HEK293 (cell line): ENCODE results near the gene ZFR2.

Source experiments
- CTCF ChIA-PET: fragments of 350-600 bp; formaldehyde crosslinking; extraction: SDS; loops from one replicate; lab custom pipeline; 2021; ENCODE audit warnings: antibody characterized with exemption; lab: Yijun Ruan, JAX
- POLR2A ChIA-PET: fragments of 300-600 bp; formaldehyde crosslinking; extraction: SDS; loops from one replicate; lab custom pipeline; 2020; ENCODE audit warnings: antibody characterized with exemption, inconsistent platforms; lab: Yijun Ruan, JAX
- H3K27ac ChIP-seq: fragments of 200-500 bp; sonication (Bioruptor generic); 2 replicates; pipeline ENCODE4 v1.5.1; 2014; ENCODE audit warnings: low read depth, low read length, control low read depth, inconsistent platforms; ENCODE audit errors: extremely low read depth
- H3K36me3 ChIP-seq, 2 experiments: fragments of 200-500 bp in 1 of 2; sonication (Bioruptor generic) in 1 of 2; 1 replicate in 1 of 2; 2 replicates in 1 of 2; pipeline ENCODE4 v1.5.1; 2014 to 2017; ENCODE audit warnings: inconsistent platforms in 2 of 2, low read length in 2 of 2; ENCODE audit not compliant: control insufficient read depth in 2 of 2, insufficient read depth in 1 of 2
- H3K4me1 ChIP-seq: fragments of 200-500 bp; sonication (Bioruptor generic); 2 replicates; pipeline ENCODE4 v1.5.1; 2014; ENCODE audit warnings: mild to moderate bottlenecking, low read length, inconsistent platforms; ENCODE audit not compliant: control insufficient read depth, insufficient read depth
- H3K4me3 ChIP-seq: 2 replicates; pipeline ENCODE4 v1.5.1; 2011; ENCODE audit warnings: low read depth, mild to moderate bottlenecking, control low read depth, low read length, moderate library complexity
- H3K9me3 ChIP-seq: fragments of 200-500 bp; sonication (Bioruptor generic); 2 replicates; pipeline ENCODE4 v1.5.1; 2014; ENCODE audit warnings: low read depth, low read length, inconsistent platforms; ENCODE audit not compliant: control insufficient read depth, insufficient read depth
- KLF17 ChIP-seq: fragments of 450-650 bp; formaldehyde crosslinking; IDR thresholded peaks from 2 replicates; pipeline ENCODE4 v1.5.1; 2016; ENCODE audit warnings: missing biosample characterization, missing genetic modification characterization
- SP2 ChIP-seq: fragments of 450-650 bp; formaldehyde crosslinking; IDR thresholded peaks from 2 replicates; pipeline ENCODE4 v1.5.1; 2016; ENCODE audit warnings: missing biosample characterization, missing genetic modification characterization
- TRIM28 ChIP-seq: IDR thresholded peaks from 2 replicates; pipeline ENCODE4 v1.6.1; 2011; ENCODE audit warnings: low read length, control low read depth, borderline replicate concordance
- ZBTB11 ChIP-seq: fragments of 450-650 bp; formaldehyde crosslinking; conservative IDR thresholded peaks from 2 replicates; pipeline ENCODE4 v1.5.1; 2016; ENCODE audit warnings: low read depth, missing biosample characterization, missing genetic modification characterization
- ZBTB17 ChIP-seq: fragments of 450-650 bp; formaldehyde crosslinking; IDR thresholded peaks from 2 replicates; pipeline ENCODE4 v1.5.1; 2016; ENCODE audit warnings: missing biosample characterization, missing genetic modification characterization
- ZBTB26 ChIP-seq: fragments of 450-650 bp; formaldehyde crosslinking; optimal IDR thresholded peaks from 2 replicates; pipeline ENCODE3; 2016; ENCODE audit warnings: missing biosample characterization, mild to moderate bottlenecking, missing genetic modification characterization
- ZEB2 ChIP-seq: fragments of 450-650 bp; formaldehyde crosslinking; IDR thresholded peaks from 2 replicates; pipeline ENCODE4 v1.5.1; 2016; ENCODE audit warnings: missing biosample characterization, missing genetic modification characterization
- ZNF2 ChIP-seq: fragments of 450-650 bp; formaldehyde crosslinking; IDR thresholded peaks from 2 replicates; pipeline ENCODE4 v1.5.1; 2016; ENCODE audit warnings: missing biosample characterization, missing genetic modification characterization
- ZNF274 ChIP-seq, 2 experiments: fragments of 200-500 bp in 1 of 2; fragments of 450-650 bp in 1 of 2; sonication (Bioruptor generic) in 1 of 2; formaldehyde crosslinking in 1 of 2; IDR thresholded peaks; 2 replicates each; pipeline versions ENCODE4 v1.5.1 to v1.6.1; 2014 to 2016; ENCODE audit warnings: borderline replicate concordance in 1 of 2, inconsistent platforms in 1 of 2, low read length in 1 of 2, missing biosample characterization in 1 of 2, missing genetic modification characterization in 1 of 2
- ZNF335 ChIP-seq: fragments of 450-650 bp; formaldehyde crosslinking; conservative IDR thresholded peaks from 2 replicates; pipeline ENCODE4 v1.5.1; 2016; ENCODE audit warnings: missing biosample characterization, missing genetic modification characterization
- ZNF398 ChIP-seq: fragments of 450-650 bp; formaldehyde crosslinking; IDR thresholded peaks from 2 replicates; pipeline ENCODE4 v1.5.1; 2017; ENCODE audit warnings: missing biosample characterization, missing genetic modification characterization
- ZNF423 ChIP-seq: fragments of 450-650 bp; formaldehyde crosslinking; IDR thresholded peaks from 2 replicates; pipeline ENCODE4 v1.5.1; 2016; ENCODE audit warnings: missing biosample characterization, missing genetic modification characterization
- ZNF433 ChIP-seq: fragments of 450-650 bp; formaldehyde crosslinking; IDR thresholded peaks from 2 replicates; pipeline ENCODE4 v1.5.1; 2016; ENCODE audit warnings: missing biosample characterization, missing genetic modification characterization, low read depth
- ZNF596 ChIP-seq: fragments of 450-650 bp; IDR thresholded peaks from 2 replicates; pipeline ENCODE4 v1.5.0; 2018; ENCODE audit warnings: missing biosample characterization, mild to moderate bottlenecking, missing genetic modification characterization, moderate library complexity
- ZNF645 ChIP-seq: fragments of 450-650 bp; formaldehyde crosslinking; IDR thresholded peaks from 2 replicates; pipeline ENCODE4; 2016; ENCODE audit warnings: missing biosample characterization, missing genetic modification characterization
- ZNF701 ChIP-seq: fragments of 450-650 bp; formaldehyde crosslinking; IDR thresholded peaks from 2 replicates; pipeline ENCODE4 v1.5.1; 2016; ENCODE audit warnings: missing biosample characterization, missing genetic modification characterization
- ZNF837 ChIP-seq: fragments of 450-650 bp; formaldehyde crosslinking; IDR thresholded peaks from 2 replicates; pipeline ENCODE4 v1.5.1; 2016; ENCODE audit warnings: missing biosample characterization, missing genetic modification characterization
- ZSCAN30 ChIP-seq: fragments of 450-650 bp; IDR thresholded peaks from 2 replicates; pipeline ENCODE4 v1.5.1; 2018; ENCODE audit warnings: missing biosample characterization, mild to moderate bottlenecking, missing genetic modification characterization, moderate library complexity

The ZFR2 gene

GRCh38 chr19:3881272-3882040 lies 12.6 kb upstream of the ZFR2 start:
- POLR2A ChIA-PET: no interaction called here
- TF ChIP-seq KLF17 (tag by site-specific recombination): 0 out of 2 replicates have a peak, but pooled peaks have one; percentile 36
- TF ChIP-seq ZNF398 (tag by site-specific recombination): peak; percentile 32; the same call in 1 of the 2 replicates
- TF ChIP-seq ZBTB17 (tag by site-specific recombination): peak; percentile 45
- no peak for TF ChIP-seq ZNF433 (tag by site-specific recombination)
- TF ChIP-seq SP2: peak; percentile 15
- TF ChIP-seq, all 188 proteins: peak for 4
- no peaks in the 10 kb centered on the region for H3K9me3 ChIP-seq
- H3K4me1 ChIP-seq: no peaks in the 10 kb centered on the region
- no peak overlapping the region for H3K4me3 ChIP-seq
- no peak overlapping the region for H3K27ac ChIP-seq
- CTCF ChIA-PET: no interaction called here
- H3K36me3 ChIP-seq: no peaks in the 10 kb centered on the region

GRCh38 chr19:3880471-3881271 lies 11.8 kb upstream of the ZFR2 start, which contains the start of gene ATCAY:
ATCAY (plus strand) TSS chr19:3880685; CDS start chr19:3885768, 5,083 bp downstream.
- H3K4me3 ChIP-seq: no peak within 1 kb of the TSS
- H3K27ac ChIP-seq: no peak within 1 kb of the TSS
- no peaks in the 10 kb centered on the region for H3K4me1 ChIP-seq
- H3K36me3 ChIP-seq: no peaks in the 10 kb centered on the region
- POLR2A ChIA-PET: no interaction called here
- TF ChIP-seq ZNF2 (tag by site-specific recombination) (no peak), ZNF423 (tag by site-specific recombination) (no peak), ZNF398 (tag by site-specific recombination) (no peak), ZNF596 (no peak), ZSCAN30 (no peak), ZNF335 (tag by site-specific recombination) (no peak), ZNF701 (no peak), ZBTB26 (tag by site-specific recombination) (no peak), ZBTB11 (no peak), ZNF274 (IDR thresholded peaks at IDR 0.05; ENCODE audit: low read length) (no peak), ZNF274 (tag by site-specific recombination; IDR thresholded peaks at IDR 0.05; ENCODE audit: borderline replicate concordance) (no peak), ZEB2 (tag by site-specific recombination) (no peak), ZNF837 (tag by site-specific recombination) (no peak), TRIM28 (no peak), ZNF645 (tag by site-specific recombination) (no peak)
- TF ChIP-seq, all 188 proteins: peak for 0
- H3K9me3 ChIP-seq: no peaks in the 10 kb centered on the region
- CTCF ChIA-PET: no interaction called here
